ENCODE measurements around the gene ZNF66. TPM values are rescaled to one million over a fixed set of nuclear protein-coding genes. Genes with fewer than 3 reads are reported as not detected.

ZNF66 gene
- total RNA-seq = 0.18 and 3.5 TPM in 2 replicates

DNA sequence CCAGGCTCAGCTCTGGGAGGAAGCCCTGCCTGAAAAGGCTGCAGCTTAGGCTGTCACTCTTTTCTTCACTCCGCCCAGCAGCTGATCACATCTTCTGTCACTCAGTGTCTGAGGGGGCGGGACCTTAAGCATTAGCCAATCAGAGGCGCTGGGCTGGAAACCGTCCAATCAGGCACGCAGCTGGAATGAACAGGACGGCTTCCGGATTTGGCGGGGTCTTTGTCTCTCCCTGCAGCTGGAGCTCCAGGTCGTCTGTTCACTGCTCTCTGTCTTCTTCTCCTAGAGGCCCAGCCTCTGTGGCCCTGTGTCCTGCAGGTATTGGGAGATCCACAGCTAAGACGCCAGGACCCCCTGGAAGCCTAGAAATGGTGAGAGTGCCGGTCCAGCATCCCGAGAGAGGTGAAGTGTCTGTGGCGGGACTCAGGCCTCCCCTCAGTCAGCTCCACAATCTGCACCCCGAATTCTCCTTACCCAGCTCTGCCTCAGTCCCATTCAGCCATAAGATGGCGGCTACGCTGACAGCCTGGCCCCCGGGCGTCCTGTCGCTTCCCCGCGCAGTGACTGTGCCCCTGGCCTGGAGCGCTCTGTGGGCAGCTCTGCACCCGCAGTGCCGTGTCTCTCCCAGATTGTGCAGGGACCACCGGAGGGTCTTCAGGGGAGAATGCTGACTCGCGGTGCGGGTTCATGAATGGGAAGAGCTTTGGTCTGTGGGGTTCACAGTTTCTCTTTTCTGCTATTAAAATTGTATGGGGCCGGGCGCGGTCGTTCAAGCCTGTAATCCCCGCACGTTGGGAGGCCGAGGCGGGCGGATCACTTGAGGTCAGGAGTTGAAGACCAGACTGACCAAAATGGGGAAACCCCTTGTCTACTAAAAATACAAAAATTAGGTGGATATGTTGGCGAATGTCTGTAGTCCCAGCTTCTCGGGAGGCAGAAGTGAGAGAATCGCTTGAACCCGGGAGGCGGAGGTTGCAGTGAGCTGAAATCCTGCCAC, at the start of gene ZNF66:
ZNF66 (plus strand) TSS at position 222 of the 994 bp plus-strand sequence; CDS start at position 366, 144 bp downstream.

Other genes with a start within 250 kb of the ZNF66 start
- gene ZNF737, start 210.5 kb upstream of the ZNF66 start, total RNA-seq = 2.0 and 3.4 TPM in 2 replicates
- 7.2 and 12.9 TPM in 2 replicates for gene ZNF626, start 114.7 kb upstream of the ZNF66 start, total RNA-seq
- gene ZNF85, start 146.9 kb downstream of the ZNF66 start, total RNA-seq = 2.0 and 2.8 TPM in 2 replicates
- gene ZNF430, start 244.4 kb downstream of the ZNF66 start, total RNA-seq = 3.2 and 4.3 TPM in 2 replicates

All from myometrial cell (primary cell).